Measurements from ENCODE around the gene PRKG2. TPM values are rescaled to one million over a fixed set of nuclear protein-coding genes. Genes with fewer than 3 reads are reported as not detected.

The PRKG2 gene, protein sequence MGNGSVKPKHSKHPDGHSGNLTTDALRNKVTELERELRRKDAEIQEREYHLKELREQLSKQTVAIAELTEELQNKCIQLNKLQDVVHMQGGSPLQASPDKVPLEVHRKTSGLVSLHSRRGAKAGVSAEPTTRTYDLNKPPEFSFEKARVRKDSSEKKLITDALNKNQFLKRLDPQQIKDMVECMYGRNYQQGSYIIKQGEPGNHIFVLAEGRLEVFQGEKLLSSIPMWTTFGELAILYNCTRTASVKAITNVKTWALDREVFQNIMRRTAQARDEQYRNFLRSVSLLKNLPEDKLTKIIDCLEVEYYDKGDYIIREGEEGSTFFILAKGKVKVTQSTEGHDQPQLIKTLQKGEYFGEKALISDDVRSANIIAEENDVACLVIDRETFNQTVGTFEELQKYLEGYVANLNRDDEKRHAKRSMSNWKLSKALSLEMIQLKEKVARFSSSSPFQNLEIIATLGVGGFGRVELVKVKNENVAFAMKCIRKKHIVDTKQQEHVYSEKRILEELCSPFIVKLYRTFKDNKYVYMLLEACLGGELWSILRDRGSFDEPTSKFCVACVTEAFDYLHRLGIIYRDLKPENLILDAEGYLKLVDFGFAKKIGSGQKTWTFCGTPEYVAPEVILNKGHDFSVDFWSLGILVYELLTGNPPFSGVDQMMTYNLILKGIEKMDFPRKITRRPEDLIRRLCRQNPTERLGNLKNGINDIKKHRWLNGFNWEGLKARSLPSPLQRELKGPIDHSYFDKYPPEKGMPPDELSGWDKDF
- 0.31 to 1.2 TPM (median 0.91 TPM) in 5 replicates for total RNA-seq (2022; extraction: Qiagen RNA extraction; ENCODE audit: low read depth)

DNA sequence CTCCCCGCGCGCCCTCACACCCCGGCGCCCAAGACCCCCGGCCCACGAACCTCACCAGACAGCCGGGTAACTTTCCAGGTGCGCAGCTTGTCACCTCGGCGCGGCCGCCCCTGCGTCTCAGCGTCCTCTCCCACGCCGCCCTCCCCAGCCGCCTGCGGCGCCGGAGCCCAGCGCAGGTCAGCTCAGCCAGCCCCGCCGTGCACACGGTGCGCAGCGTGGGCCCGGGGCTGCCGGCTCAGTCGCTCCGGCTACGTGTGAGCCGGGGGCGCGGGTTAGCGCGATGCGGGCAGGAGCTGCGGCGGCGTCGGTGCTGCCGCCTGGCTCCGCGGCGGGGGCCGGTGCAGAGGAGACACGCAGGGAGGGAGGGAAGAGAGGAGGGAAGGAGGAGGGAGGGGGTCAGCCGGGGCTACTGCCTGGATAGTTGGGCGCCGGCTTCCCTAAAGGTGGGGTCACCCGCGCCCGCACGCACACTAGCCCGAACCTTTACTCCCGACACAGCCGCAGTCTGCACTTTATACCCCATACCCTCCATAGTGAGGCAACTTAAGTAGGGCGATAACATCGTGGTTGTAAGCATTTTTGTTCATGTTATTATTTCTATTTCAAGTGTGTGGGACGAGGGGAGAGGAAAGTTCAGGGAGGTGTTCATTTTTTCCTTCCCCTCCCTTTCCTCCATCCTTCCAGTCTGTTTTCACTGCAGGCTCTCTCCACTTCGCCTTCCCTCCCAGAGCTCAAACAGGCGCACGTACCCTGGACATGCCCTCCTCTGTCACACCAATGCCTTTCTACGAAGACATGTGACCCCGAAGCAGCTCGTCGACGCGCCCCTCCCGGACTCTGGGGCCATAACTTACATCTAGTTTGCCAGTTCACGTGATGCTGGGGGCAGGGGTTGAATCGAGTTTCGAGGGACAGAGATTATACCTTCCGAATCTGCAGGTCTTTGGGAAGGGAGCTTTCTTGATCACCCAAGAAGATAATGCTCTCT, at the start of gene PRKG2:
Gene PRKG2, minus strand, starts transcription at position 342 of the 988 bp plus-strand sequence. CDS start 10,175 bp downstream, outside the sequence.

Other genes with a start within 250 kb of the PRKG2 start
- not detected in 5 replicates for gene BMP3, start 184.5 kb downstream of the PRKG2 start, total RNA-seq (2022; extraction: Qiagen RNA extraction; ENCODE audit: low read depth)